GM19351 (cell line): ENCODE results near the gene BORCS8.

ENCODE experiments used
- ATAC-seq: cut with Tn5 transposase; IDR thresholded peaks from one replicate; pipeline ENCODE4 v1.9.1; 2021; ENCODE audit warnings: mild to moderate bottlenecking, moderate library complexity; ENCODE audit not compliant: unreplicated experiment

Gene BORCS8

GRCh38 chr19:19214159-19214490, 22.2 kb upstream of the BORCS8 start:
- ATAC-seq: no peak

DNA sequence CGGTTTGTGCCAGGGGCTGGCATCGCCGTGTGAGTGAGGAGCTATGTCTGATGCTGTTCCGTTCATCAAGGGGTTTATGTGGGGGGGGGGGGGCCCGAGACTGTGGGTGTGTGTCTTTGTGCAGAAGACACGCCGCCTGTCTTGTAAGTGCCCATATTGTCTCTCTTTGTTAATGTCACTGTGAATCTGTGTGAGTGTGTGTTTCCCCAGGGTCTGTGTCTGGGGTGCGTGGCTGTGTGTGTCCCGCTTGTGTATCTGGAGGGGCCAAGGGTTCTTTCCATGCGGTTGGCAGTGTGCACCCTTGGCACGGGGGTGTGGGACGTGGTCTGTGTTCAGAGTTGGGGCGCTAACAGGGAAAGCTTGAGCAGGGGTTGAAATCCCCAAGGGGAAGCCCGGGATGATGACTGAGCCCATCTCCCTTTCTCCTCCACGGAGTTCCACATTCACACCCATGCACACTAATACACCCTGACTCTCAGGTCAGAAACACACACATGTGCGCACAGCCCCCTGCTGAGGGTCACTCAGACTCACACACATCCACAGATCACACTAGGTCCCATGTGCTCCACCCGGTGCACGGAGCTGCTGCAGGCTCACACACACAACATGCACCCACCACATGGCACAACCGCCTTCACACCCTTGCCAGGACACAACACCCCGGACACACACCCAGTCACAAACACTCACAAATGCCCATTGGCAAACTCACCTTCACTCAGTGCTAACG, 21.6 kb upstream of the BORCS8 start:
- no peak for ATAC-seq

DNA sequence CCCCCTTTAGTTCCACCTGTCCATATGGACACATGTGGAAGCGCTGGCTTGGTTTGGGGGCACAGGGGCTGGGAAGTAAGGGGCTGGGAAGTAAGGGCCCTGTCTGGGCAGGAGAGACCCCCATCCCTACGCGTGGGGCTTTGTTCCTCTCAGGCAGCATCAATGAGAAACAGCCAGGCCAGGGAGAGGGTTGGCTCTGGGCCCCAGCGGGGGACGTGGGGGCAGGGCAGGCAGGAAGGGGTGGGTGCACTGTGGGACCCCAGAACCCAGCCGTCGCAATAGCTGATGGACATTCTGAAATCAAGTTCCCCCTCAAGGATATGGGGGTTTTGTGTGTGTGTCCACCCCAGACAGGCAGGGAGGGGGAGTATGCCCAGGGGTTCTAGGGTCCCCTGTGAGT, 21.0 kb upstream of the BORCS8 start:
- ATAC-seq: no peak

- ATAC-seq: no peak
These were observed 19.8 kb upstream of the BORCS8 start, which contains the start of gene NCAN for GRCh38 chr19:19211499-19212420. TSS of gene NCAN (plus strand) at chr19:19211958. CDS start at chr19:19216954, 4,996 bp downstream.

DNA sequence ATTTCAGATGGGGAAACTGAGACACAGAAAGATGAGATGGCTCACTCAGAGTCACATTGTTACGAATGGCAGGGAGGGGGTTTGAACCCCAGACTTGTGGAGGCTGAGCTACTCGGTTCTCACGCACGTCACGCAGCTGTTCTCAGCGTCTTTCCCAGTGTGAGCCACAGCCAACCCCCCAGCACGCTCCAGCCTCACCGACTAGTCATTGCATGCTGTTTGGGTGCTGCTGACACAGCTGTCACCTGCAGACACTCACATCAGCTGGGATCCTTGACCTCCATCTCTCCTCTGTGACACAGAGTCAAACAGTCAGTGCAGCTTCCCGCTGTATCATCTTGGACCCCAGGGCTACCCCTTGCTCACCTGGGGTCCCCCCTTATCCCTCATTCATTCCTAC, 17.4 kb upstream of the BORCS8 start:
- ATAC-seq: no peak

- ATAC-seq: no peak
These were observed 16.0 kb upstream of the BORCS8 start for GRCh38 chr19:19207637-19208572.

- ATAC-seq: no peak
These were observed 15.0 kb upstream of the BORCS8 start for GRCh38 chr19:19206938-19207337.

DNA sequence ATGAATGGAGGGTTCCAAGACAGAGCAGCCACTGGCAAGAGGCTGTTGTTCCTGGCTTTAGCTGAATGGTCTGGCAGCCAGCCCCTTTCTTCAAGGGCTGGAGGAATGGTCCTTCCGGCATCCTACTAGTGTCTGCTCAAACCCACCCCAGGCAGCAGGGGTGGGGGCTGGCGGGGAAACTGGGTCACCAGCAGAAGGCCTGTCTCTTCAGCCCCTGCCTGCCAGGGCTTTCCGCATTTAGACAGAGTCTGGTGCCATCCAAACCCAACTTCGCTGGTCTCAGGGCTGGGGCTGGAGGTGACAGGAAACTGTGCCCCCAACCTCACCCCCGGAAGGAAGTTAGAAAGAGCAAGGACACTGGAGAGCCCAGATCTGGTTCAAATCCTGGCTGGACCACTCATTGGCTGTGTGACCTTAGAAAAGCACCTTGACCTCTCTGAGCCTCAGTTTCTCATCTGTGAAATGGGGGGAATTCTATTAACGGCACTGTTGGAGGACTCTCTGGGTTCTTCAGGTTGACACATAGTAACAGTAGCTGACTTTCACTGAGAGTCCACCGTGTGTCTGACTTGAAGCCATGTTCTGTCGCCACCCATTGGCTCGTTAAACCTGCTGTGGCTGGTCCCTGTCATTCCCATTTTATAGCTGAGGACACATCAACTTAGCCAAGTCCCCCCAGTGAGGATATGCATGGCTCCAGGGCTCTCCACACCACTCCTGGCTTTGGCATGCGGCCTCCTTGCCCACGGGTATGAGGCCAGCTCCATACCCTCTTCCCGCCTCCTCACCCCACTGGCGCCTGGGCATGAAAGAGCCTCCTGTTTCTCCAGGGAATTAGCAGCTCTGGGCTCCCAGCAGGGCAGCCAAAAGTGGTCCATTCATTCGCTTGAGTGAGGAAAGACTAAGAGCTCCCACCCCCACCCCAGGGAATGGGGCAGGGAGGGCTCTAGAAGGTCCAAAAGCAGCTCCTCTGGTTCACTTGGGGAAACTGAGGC, 13.8 kb upstream of the BORCS8 start:
- ATAC-seq: no peak

- ATAC-seq: no peak
These were observed 12.2 kb upstream of the BORCS8 start for GRCh38 chr19:19204181-19204580.

DNA sequence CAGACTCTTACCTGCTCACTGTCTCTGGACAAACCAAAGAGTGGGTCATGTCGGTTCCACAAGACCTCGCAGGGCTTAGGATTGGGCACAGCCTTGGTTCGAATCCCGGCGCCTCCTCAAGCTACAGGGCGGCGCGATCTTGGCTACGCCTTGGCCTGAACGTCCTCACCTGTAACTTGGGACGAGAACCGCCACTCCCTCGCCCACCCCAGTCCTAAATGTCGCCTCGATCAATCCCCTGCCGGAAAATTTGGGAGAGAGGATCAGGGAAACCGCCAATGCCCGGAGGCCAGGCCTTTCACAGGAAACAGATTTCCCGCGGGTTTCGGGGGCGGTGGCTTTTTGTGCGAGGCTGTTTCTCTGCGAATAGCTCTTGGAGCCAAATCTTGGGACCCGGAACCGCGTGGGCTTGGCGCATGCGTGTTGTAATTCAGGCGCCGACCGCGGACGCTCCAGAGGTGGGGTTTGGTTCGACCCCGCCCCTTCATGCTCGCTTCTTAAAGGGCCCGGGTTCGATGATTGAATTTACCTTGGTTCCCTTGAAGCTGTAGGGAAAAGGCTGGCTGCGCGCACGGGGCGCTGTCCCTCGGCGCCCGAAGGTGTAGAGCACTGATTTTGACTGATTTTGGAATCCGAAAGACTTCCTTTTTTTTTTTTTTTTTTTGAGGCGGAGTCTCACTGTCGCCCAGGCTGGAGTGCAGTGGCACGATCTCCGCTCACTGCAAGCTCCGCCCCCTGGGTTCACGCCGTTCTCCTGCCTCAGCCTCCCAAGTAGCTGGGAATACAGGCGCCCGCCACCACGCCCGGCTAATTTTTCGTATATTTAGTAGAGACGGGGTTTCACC, 11.3 kb upstream of the BORCS8 start, which contains the start of gene NR2C2AP:
TSS of gene NR2C2AP (minus strand) at position 403 of the 845 bp plus-strand sequence. CDS start at position 49, 354 bp downstream.
- peak; percentile 82 for ATAC-seq

- ATAC-seq: no peak
These were observed 10.7 kb upstream of the BORCS8 start for GRCh38 chr19:19202707-19203011.

GRCh38 chr19:19201697-19202630, 10.0 kb upstream of the BORCS8 start:
- no peak for ATAC-seq

GRCh38 chr19:19193926-19194325, 2.0 kb upstream of the BORCS8 start:
- ATAC-seq: no peak

DNA sequence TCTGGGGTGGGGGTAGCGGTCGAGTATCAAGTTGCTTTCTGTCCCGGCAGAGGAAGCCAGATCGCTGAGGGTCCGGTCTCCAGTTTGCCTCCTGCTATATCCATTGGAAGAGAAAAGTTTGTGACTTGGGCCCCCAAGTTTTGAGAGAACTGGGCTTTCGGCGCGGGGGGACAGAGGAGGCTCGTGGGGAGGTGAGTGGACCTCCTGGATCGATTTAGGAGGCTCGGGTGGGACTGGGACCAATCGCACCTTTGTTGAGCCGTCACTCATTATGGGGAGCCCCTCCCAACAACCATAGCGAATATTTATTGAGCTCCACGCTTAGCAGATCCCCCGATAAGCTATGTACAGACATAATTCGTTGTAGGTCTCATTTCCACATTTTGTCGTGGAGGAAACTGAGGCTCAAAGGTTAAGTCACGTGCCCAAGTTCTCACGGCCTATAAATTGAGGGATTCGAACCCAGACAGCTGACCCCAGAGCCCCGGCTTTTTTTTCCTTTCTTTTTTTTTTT, 1.0 kb upstream of the BORCS8 start:
- peak; percentile 2 for ATAC-seq

- no peak for ATAC-seq
These were observed 229 bp downstream of the BORCS8 start for GRCh38 chr19:19191768-19192077.

DNA sequence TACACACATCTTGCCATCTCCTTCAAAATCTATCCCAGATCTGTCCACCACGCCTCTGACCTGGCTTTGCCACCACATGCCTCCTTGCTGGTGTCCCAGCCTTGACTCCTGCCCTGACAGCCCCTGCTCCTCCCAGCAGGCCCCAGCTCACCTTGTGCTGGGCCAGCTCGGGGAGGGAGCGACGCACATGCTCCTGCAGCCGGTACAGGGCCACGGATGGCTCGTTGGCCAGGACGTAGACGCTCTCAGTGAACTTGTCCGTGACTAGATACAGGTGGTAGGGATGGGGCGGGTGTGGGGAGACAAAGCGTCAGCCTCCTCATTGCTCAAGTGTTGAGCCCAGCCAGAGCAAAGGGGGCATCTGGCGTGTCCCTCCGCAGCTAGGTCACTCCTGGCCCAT, 5.2 kb downstream of the BORCS8 start:
- ATAC-seq: no peak

DNA sequence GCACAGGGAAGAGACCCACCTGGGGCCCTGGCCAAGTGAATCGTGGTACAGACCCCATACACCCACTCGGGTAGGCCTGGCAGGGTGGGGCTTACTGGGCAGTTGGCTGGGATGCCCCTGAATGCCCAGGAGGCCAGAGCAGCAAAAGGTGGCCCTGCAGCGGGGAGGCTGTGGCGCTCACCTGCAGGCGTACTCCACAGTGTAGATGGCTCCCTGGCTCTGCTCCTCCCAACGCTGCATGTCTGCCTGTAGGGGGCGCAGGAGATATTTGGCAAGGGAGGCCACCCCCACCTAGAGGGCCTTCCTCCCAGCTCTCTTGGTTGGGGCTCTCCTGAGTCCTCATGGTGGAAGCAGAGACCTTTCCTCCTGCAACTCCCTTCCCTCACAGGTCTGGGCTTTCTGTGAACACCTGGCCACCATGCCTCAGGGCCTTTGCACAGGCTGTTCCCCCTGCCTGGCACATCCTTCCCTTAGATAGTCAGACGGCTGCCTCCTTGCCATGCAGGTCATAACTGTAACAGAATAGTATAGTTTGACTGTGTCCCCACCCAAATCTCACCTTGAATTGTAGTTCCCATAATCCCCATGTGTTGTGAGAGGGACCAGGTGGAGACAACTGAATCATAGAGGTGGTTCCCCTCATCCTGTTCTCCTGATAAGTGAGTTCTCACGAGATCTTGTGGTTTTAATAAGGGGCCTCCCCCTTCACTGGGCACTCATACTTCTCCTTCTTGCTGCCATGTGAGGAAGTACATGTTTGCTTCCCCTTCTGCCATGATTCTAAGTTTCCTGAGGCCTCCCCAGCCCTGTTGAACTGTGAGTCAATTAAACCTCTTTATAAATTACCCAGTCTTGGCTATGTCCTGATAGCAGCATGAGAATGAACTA, 5.9 kb downstream of the BORCS8 start:
- ATAC-seq: no peak
